GM12801 (cell line): Measurements from ENCODE around the gene BLMH.

Experiments used
- CTCF ChIP-seq: IDR thresholded peaks from one replicate; pipeline ENCODE4 v1.5.1; 2011; ENCODE audit warnings: control low read depth; ENCODE audit not compliant: insufficient read length; ENCODE audit errors: extremely low read depth

Gene BLMH

GRCh38 chr17:30248786-30249185, 43.0 kb downstream of the BLMH start:
- no peak for TF ChIP-seq CTCF

- no peak for TF ChIP-seq CTCF
Observed at GRCh38 chr17:30246460-30246859, 45.3 kb downstream of the BLMH start.

- TF ChIP-seq CTCF, result no peak
Observed at GRCh38 chr17:30244853-30245385, 46.8 kb downstream of the BLMH start.

- no peak for TF ChIP-seq CTCF
Observed at GRCh38 chr17:30243568-30243967, 48.2 kb downstream of the BLMH start.

GRCh38 chr17:30243002-30243401, 48.7 kb downstream of the BLMH start:
- TF ChIP-seq CTCF, result no peak

GRCh38 chr17:30241051-30241450, 50.7 kb downstream of the BLMH start:
- TF ChIP-seq CTCF, result no peak

- TF ChIP-seq CTCF, result no peak
Observed at GRCh38 chr17:30240177-30240576, 51.6 kb downstream of the BLMH start.

GRCh38 chr17:30239089-30239462, 52.7 kb downstream of the BLMH start:
- no peak for TF ChIP-seq CTCF
